GM12875 (cell line): Measurements from ENCODE around the gene DBNDD2.
A peak's percentile ranks its signal among the peaks of the same experiment; 100 is the strongest.

ENCODE experiments used
- H3K4me3 ChIP-seq: one replicate; pipeline ENCODE4 v1.5.1; 2011; ENCODE audit warnings: low read depth, low read length, control low read depth
- CTCF ChIP-seq: IDR thresholded peaks from 2 replicates; pipeline ENCODE4 v1.5.1; 2011; ENCODE audit warnings: low read depth, mild to moderate bottlenecking, control low read depth, inconsistent platforms, low read length, moderate library complexity, borderline replicate concordance; ENCODE audit not compliant: insufficient read depth

DBNDD2 gene

GRCh38 chr20:45407783-45408645 lies at the start of gene DBNDD2:
Gene DBNDD2 (plus strand): TSS chr20:45408289. CDS start chr20:45408468, 179 bp downstream.
- no peak for TF ChIP-seq CTCF
- no peak within 1 kb of the TSS for H3K4me3 ChIP-seq

GRCh38 chr20:45359069-45359405 lies 49.1 kb upstream of the DBNDD2 start:
- H3K4me3 ChIP-seq: no peak overlapping the region
- TF ChIP-seq CTCF: no peak

GRCh38 chr20:45359406-45360148 lies 48.5 kb upstream of the DBNDD2 start:
- TF ChIP-seq CTCF: no peak
- no peak overlapping the region for H3K4me3 ChIP-seq

- no peak for TF ChIP-seq CTCF
- H3K4me3 ChIP-seq: no peak overlapping the region
Measured at GRCh38 chr20:45361793-45362192, 46.3 kb upstream of the DBNDD2 start.

- peak within 1 kb of the TSS; percentile 70 for H3K4me3 ChIP-seq
- peak; percentile 77 for TF ChIP-seq CTCF
Measured at GRCh38 chr20:45362804-45363610, 45.1 kb upstream of the DBNDD2 start, which contains the start of gene SYS1. Gene SYS1 (plus strand): TSS chr20:45363156. CDS start chr20:45363532, 376 bp downstream.

- peak overlapping the region; percentile 70 for H3K4me3 ChIP-seq
- no peak for TF ChIP-seq CTCF
Measured at GRCh38 chr20:45363611-45364492, 44.2 kb upstream of the DBNDD2 start.
